MCF 10A (cell line): ENCODE data around the gene EDAR. TPM values are rescaled to one million over a fixed set of nuclear protein-coding genes. Genes with fewer than 3 reads are reported as not detected.
A peak's percentile ranks its signal among the peaks of the same experiment; 100 is the strongest.

Source experiments
- BruUV-seq: library from RNA; stranded (reverse); fragments of 400-500 nt; replicated peaks from 2 replicates; lab custom pipeline; 2021; lab: Mats Ljungman, UMichigan
- CTCF ChIA-PET: fragments of 300-600 bp; sonication (Branson Sonifier 250); formaldehyde crosslinking; extraction: SDS; loops from one replicate; lab custom pipeline; 2021; ENCODE audit warnings: antibody characterized with exemption, inconsistent platforms; lab: Yijun Ruan, JAX
- POLR2A ChIA-PET: fragments of 300-600, 350-650 bp; sonication (Branson Sonifier 250); formaldehyde crosslinking; extraction: SDS; loops from one replicate; lab custom pipeline; 2020; ENCODE audit warnings: antibody characterized with exemption, inconsistent platforms; lab: Yijun Ruan, JAX
- DNase-seq: peaks from one replicate; pipeline ENCODE4 v3.0.0-alpha.2; 2018; ENCODE audit not compliant: unreplicated experiment
- H3K27ac Mint-ChIP-seq: one replicate; pipeline ENCODE4 v1.8.0; 2022; ENCODE audit warnings: mild to moderate bottlenecking, low read depth, mixed read lengths; ENCODE audit not compliant: unreplicated experiment
- H3K27me3 Mint-ChIP-seq: one replicate; pipeline ENCODE4 v1.8.0; 2022; ENCODE audit warnings: mixed read lengths; ENCODE audit not compliant: insufficient read depth, unreplicated experiment
- H3K36me3 Mint-ChIP-seq: one replicate; pipeline ENCODE4 v1.8.0; 2022; ENCODE audit warnings: mild to moderate bottlenecking, moderate library complexity, mixed read lengths; ENCODE audit not compliant: insufficient read depth, unreplicated experiment
- H3K4me1 Mint-ChIP-seq: one replicate; pipeline ENCODE4 v1.8.0; 2022; ENCODE audit warnings: mixed read lengths; ENCODE audit not compliant: insufficient read depth, unreplicated experiment
- H3K4me3 Mint-ChIP-seq: one replicate; pipeline ENCODE4 v1.8.0; 2022; ENCODE audit warnings: mild to moderate bottlenecking, moderate library complexity, mixed read lengths; ENCODE audit not compliant: unreplicated experiment
- H3K9me3 Mint-ChIP-seq: one replicate; pipeline ENCODE4 v1.8.0; 2022; ENCODE audit warnings: mixed read lengths; ENCODE audit not compliant: unreplicated experiment
- CTCF ChIP-seq: fragments of 200-600 bp; IDR thresholded peaks from one replicate; pipeline ENCODE4 v1.8.0; 2022; ENCODE audit warnings: antibody characterized with exemption, mild to moderate bottlenecking; ENCODE audit not compliant: unreplicated experiment
- intact Hi-C: fragments of 100-400 bp; cut with micrococcal nuclease; formaldehyde crosslinking; loops from 2 replicates; pipeline ENCODE4 v1.14.1; 2022
- total RNA-seq: library from RNA; stranded (reverse); gene quantifications from 2 replicates; pipeline ENCODE4 v1.2.3, GENCODE V29; 2022

EDAR gene
- total RNA-seq, 1 experiment from 2014 or later, result 0.14 TPM

GRCh38 chr2:108866041-108866440 is 123.0 kb downstream of the EDAR start:
- peaks cover 12% of the 10 kb centered on the region for H3K36me3 Mint-ChIP-seq
- intact Hi-C loops, result no loop called here
- no peak for DNase-seq
- H3K27me3 Mint-ChIP-seq, result no peaks in the 10 kb centered on the region
- H3K4me3 Mint-ChIP-seq, result no peak overlapping the region
- peaks cover 6% of the 10 kb centered on the region for H3K4me1 Mint-ChIP-seq
- CTCF ChIA-PET, result interaction anchor here (1.0 to 1.6 kb wide), 2 partner anchors 12 to 123 kb away, joined by 3 read pairs; no protein-coding TSS in a partner anchor
- no TSS peak for BruUV-seq
- H3K9me3 Mint-ChIP-seq, result peaks cover 10% of the 10 kb centered on the region
- TF ChIP-seq CTCF, result no peak
- POLR2A ChIA-PET, result interaction anchor here (0.6 kb wide), 1 partner anchor 87 kb away, joined by 3 read pairs; no protein-coding TSS in a partner anchor
- no peak overlapping the region for H3K27ac Mint-ChIP-seq

GRCh38 chr2:108858894-108859293 is 130.1 kb downstream of the EDAR start:
- no TSS peak for BruUV-seq

GRCh38 chr2:108855194-108855593 is 133.8 kb downstream of the EDAR start:
- Mint-ChIP-seq H3K4me3 (no peak overlapping the region), H3K27ac (no peak overlapping the region), H3K36me3 (peaks cover 21% of the 10 kb centered on the region), H3K4me1 (no peaks in the 10 kb centered on the region), H3K27me3 (no peaks in the 10 kb centered on the region), H3K9me3 (no peaks in the 10 kb centered on the region)
- intact Hi-C loops, result loop anchor here (1.0 to 2.0 kb wide), 4 partner anchors 73 to 655 kb away; partner anchors contain the start of gene EDAR
- peak; percentile 42 for DNase-seq
- CTCF ChIA-PET, result interaction anchor here (0.7 to 2.3 kb wide), 11 partner anchors 10 to 1312 kb away, joined by 3 to 20 read pairs (median 4); partner anchors contain the start of gene EDAR
- BruUV-seq, result no TSS peak
- POLR2A ChIA-PET, result interaction anchor here (0.7 kb wide), 1 partner anchor 153 kb away, joined by 3 read pairs; no protein-coding TSS in a partner anchor
- TF ChIP-seq CTCF, result peak; percentile 30

More at GRCh38 chr2:108858894-108859293, 130.1 kb downstream of the EDAR start:
- Mint-ChIP-seq H3K9me3 (no peaks in the 10 kb centered on the region), H3K4me3 (no peak overlapping the region), H3K4me1 (no peaks in the 10 kb centered on the region), H3K27ac (no peak overlapping the region), H3K27me3 (no peaks in the 10 kb centered on the region), H3K36me3 (peaks cover 15% of the 10 kb centered on the region)
- intact Hi-C loops, result no loop called here
- POLR2A ChIA-PET, result no interaction called here
- DNase-seq, result no peak
- CTCF ChIA-PET, result interaction anchor here (0.6 to 1.1 kb wide), 4 partner anchors 28 to 109 kb away, joined by 3 to 5 read pairs (median 4); no protein-coding TSS in a partner anchor
- TF ChIP-seq CTCF, result no peak

GRCh38 chr2:108854484-108854883 is 134.5 kb downstream of the EDAR start:
- BruUV-seq, result no TSS peak
- no peak for DNase-seq
- Mint-ChIP-seq H3K9me3 (no peaks in the 10 kb centered on the region), H3K27me3 (no peaks in the 10 kb centered on the region), H3K36me3 (peaks cover 21% of the 10 kb centered on the region), H3K4me1 (peaks cover 2% of the 10 kb centered on the region), H3K4me3 (no peak overlapping the region), H3K27ac (no peak overlapping the region)
- POLR2A ChIA-PET, result interaction anchor here (0.7 to 1.1 kb wide), 2 partner anchors 14 to 135 kb away, joined by 3 to 4 read pairs; partner anchors contain the start of gene EDAR
- CTCF ChIA-PET, result interaction anchor here (0.5 to 2.5 kb wide), 14 partner anchors 9 to 655 kb away, joined by 3 to 39 read pairs (median 4); partner anchors contain the start of gene EDAR
- intact Hi-C loops, result loop anchor here (2.0 kb wide), 1 partner anchor 272 kb away; no protein-coding TSS in a partner anchor
- no peak for TF ChIP-seq CTCF
